ENCODE results near the gene KDM6B. TPM values are rescaled to one million over a fixed set of nuclear protein-coding genes. Genes with fewer than 3 reads are reported as not detected.

Gene KDM6B
- total RNA-seq, 1 donor from 2014 or later: 27.9 TPM

Other genes starting within 250 kb of the KDM6B start
- gene SOX15, start 244.1 kb upstream of the KDM6B start, total RNA-seq: 0.91 TPM
- gene FXR2, start 219.3 kb upstream of the KDM6B start, total RNA-seq: 101 TPM
- gene SAT2, start 206.4 kb upstream of the KDM6B start, total RNA-seq: 80.0 TPM
- gene SHBG, start 204.1 kb upstream of the KDM6B start, total RNA-seq: 0.54 TPM
- 3.1 TPM for gene ATP1B2, start 183.3 kb upstream of the KDM6B start, total RNA-seq
- 11.5 TPM for gene TP53, start 146.7 kb upstream of the KDM6B start, total RNA-seq
- 4.2 TPM for gene WRAP53, start 145.7 kb upstream of the KDM6B start, total RNA-seq
- 0.13 TPM for gene EFNB3, start 129.0 kb upstream of the KDM6B start, total RNA-seq
- not detected for gene DNAH2, start 116.5 kb upstream of the KDM6B start, total RNA-seq
- 32.4 TPM for gene TMEM88, start 20.8 kb downstream of the KDM6B start, total RNA-seq
- 101 TPM for gene NAA38, start 23.3 kb downstream of the KDM6B start, total RNA-seq
- 24.2 TPM for gene CYB5D1, start 23.8 kb downstream of the KDM6B start, total RNA-seq
- gene CHD3, start 54.6 kb downstream of the KDM6B start, total RNA-seq: 13.7 TPM
- 0.78 TPM for gene RNF227, start 82.1 kb downstream of the KDM6B start, total RNA-seq
- 0.38 TPM for gene KCNAB3, start 95.6 kb downstream of the KDM6B start, total RNA-seq
- gene TRAPPC1, start 97.7 kb downstream of the KDM6B start, total RNA-seq: 110 TPM
- 8.8 TPM for gene CNTROB, start 98.0 kb downstream of the KDM6B start, total RNA-seq
- not detected for gene GUCY2D, start 168.4 kb downstream of the KDM6B start, total RNA-seq
- gene ALOX15B, start 204.8 kb downstream of the KDM6B start, total RNA-seq: not detected

Measured in Right ventricle myocardium superior (tissue), 1 donor.